Choroid plexus epithelial cell (primary cell): ENCODE data around the gene BHLHE41.

Source experiments
- DNase-seq: peaks from one replicate; pipeline ENCODE4 v3.0.0-alpha.2; 2010; ENCODE audit warnings: low read depth
- H3K4me3 ChIP-seq: 2 replicates; pipeline ENCODE4 v1.5.1; 2011; ENCODE audit warnings: low read depth, mild to moderate bottlenecking, control low read depth, low read length, moderate library complexity
- TF ChIP-seq, protein P1 (sequence below): conservative IDR thresholded peaks from 2 replicates; pipeline ENCODE4 v1.5.1; 2011; ENCODE audit warnings: low read depth, mild to moderate bottlenecking, control low read depth, inconsistent platforms, low read length, moderate library complexity

Gene BHLHE41

DNA sequence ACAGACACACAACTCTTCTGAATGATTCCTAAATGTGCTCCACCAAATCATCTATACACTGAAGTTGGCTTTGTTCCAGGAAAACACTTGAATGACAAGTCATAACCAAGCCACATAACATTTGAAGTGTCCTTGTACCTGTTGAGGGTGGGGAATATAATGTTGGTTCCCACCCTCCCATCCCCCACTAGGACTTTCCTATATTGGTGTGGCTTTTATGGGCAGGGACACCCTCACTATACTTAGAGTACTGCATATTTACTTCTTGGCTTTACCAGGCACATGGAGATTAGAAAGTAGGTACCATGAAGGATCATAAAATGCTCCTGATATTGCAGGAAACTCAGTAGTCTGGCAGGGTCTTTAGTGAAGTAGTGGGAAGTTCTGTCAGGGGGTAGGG lies 9.7 kb upstream of the BHLHE41 start:
- no peak overlapping the region for H3K4me3 ChIP-seq
- no peak for DNase-seq
- TF ChIP-seq, protein P1, sequence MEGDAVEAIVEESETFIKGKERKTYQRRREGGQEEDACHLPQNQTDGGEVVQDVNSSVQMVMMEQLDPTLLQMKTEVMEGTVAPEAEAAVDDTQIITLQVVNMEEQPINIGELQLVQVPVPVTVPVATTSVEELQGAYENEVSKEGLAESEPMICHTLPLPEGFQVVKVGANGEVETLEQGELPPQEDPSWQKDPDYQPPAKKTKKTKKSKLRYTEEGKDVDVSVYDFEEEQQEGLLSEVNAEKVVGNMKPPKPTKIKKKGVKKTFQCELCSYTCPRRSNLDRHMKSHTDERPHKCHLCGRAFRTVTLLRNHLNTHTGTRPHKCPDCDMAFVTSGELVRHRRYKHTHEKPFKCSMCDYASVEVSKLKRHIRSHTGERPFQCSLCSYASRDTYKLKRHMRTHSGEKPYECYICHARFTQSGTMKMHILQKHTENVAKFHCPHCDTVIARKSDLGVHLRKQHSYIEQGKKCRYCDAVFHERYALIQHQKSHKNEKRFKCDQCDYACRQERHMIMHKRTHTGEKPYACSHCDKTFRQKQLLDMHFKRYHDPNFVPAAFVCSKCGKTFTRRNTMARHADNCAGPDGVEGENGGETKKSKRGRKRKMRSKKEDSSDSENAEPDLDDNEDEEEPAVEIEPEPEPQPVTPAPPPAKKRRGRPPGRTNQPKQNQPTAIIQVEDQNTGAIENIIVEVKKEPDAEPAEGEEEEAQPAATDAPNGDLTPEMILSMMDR = no peak

DNA sequence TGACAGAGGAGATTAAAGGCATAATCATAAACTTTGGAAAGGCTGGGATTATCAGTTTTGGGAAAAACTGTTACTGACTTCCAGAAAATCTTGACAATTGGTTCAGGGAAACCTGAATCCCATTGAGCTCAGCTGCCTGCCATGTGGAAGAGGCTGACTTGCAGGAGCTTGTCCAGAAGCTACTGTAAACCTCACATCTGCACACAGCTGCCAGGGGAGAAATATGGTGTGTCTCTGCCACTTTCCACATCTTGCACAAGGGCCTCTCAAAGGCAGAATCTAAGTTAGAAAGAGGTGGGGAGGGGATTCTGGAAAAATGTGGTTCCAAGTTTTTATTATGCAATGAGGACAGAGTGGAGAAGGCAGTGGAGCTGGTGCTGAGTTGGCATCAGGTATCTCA lies 8.7 kb upstream of the BHLHE41 start:
- no peak for DNase-seq
- no peak overlapping the region for H3K4me3 ChIP-seq
- TF ChIP-seq, protein P1 = no peak

DNA sequence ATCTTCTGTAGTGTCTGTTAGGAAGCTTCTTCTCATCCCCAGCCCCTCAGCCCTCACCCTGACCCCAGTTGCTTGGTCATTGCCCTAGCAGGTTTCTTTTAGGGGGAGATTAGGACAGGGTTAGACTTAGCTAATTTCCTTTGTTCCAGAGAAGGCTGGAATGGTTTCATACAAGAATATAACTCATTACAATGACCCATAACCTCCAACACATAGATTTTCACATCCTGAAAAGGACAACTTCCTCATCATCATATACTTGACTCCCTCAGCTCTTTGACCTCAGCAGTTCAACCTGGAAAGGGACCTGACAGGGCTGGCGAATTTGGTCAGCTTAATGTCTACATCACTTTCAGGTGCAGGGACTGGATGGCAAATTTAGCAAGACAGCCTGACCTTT lies 8.0 kb upstream of the BHLHE41 start:
- TF ChIP-seq, protein P1 = no peak
- no peak for DNase-seq
- H3K4me3 ChIP-seq = no peak overlapping the region

GRCh38 chr12:26131936-26132335 lies 7.1 kb upstream of the BHLHE41 start:
- TF ChIP-seq, protein P1 = no peak
- DNase-seq = no peak

GRCh38 chr12:26130728-26131127 lies 5.9 kb upstream of the BHLHE41 start:
- H3K4me3 ChIP-seq = no peak overlapping the region
- TF ChIP-seq, protein P1 = no peak
- no peak for DNase-seq

More at GRCh38 chr12:26131936-26132335, 7.1 kb upstream of the BHLHE41 start:
- no peak overlapping the region for H3K4me3 ChIP-seq

- no peak overlapping the region for H3K4me3 ChIP-seq
- DNase-seq = no peak
- TF ChIP-seq, protein P1 = no peak
These were observed 3.3 kb upstream of the BHLHE41 start for GRCh38 chr12:26128168-26128567.

GRCh38 chr12:26127404-26127803 lies 2.6 kb upstream of the BHLHE41 start:
- no peak for DNase-seq
- TF ChIP-seq, protein P1 = no peak
- no peak overlapping the region for H3K4me3 ChIP-seq
